OCI-LY3 (cell line): Measurements from ENCODE around the gene URM1.
"Not testable (repeated sequence)": the region's sequence is repeated elsewhere in the genome, so short reads cannot be mapped to it uniquely, and the experiment has no call there.

Experiments
- EZH2phosphoT487 ChIP-seq: fragments of 200-600 bp; shearing (Covaris generic); IDR thresholded peaks from 2 replicates; pipeline ENCODE4 v1.6.1; 2018; ENCODE audit warnings: antibody characterized with exemption, mixed run types, low read depth
- TF ChIP-seq, protein P1 (sequence below): fragments of 200-600, 300-600 bp; sonication (generic); IDR thresholded peaks from 2 replicates; pipeline ENCODE4 v1.5.1; 2014; ENCODE audit warnings: antibody characterized with exemption, low read length, low read depth

DNA sequence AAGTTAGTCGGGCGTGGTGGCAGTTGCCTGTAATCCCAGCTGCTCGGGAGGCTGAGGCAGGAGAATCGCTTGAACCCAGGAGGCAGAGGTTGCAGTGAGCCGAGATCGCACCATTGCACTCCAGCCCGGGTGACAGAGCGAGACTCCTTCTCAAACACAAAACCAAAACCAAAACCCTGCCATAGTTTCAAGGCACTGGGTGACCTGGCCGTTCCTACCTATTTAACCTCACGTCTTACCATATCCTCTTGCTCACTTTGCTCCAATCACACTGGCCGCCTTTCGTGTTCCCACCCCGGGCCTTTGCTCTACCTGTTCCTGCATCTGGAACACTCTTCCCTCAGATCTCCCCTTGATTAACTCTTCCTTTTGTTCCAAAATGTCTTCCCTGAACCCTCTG lies 42.6 kb downstream of the URM1 start:
- TF ChIP-seq, protein P1, sequence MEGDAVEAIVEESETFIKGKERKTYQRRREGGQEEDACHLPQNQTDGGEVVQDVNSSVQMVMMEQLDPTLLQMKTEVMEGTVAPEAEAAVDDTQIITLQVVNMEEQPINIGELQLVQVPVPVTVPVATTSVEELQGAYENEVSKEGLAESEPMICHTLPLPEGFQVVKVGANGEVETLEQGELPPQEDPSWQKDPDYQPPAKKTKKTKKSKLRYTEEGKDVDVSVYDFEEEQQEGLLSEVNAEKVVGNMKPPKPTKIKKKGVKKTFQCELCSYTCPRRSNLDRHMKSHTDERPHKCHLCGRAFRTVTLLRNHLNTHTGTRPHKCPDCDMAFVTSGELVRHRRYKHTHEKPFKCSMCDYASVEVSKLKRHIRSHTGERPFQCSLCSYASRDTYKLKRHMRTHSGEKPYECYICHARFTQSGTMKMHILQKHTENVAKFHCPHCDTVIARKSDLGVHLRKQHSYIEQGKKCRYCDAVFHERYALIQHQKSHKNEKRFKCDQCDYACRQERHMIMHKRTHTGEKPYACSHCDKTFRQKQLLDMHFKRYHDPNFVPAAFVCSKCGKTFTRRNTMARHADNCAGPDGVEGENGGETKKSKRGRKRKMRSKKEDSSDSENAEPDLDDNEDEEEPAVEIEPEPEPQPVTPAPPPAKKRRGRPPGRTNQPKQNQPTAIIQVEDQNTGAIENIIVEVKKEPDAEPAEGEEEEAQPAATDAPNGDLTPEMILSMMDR, result not testable (repeated sequence)
- TF ChIP-seq EZH2phosphoT487, result not testable (repeated sequence)
